ENCODE data around the gene SMPD1.

The SMPD1 gene

GRCh38 chr11:6411594-6412031 lies 21.3 kb downstream of the SMPD1 start:
- TF ChIP-seq, protein P1, sequence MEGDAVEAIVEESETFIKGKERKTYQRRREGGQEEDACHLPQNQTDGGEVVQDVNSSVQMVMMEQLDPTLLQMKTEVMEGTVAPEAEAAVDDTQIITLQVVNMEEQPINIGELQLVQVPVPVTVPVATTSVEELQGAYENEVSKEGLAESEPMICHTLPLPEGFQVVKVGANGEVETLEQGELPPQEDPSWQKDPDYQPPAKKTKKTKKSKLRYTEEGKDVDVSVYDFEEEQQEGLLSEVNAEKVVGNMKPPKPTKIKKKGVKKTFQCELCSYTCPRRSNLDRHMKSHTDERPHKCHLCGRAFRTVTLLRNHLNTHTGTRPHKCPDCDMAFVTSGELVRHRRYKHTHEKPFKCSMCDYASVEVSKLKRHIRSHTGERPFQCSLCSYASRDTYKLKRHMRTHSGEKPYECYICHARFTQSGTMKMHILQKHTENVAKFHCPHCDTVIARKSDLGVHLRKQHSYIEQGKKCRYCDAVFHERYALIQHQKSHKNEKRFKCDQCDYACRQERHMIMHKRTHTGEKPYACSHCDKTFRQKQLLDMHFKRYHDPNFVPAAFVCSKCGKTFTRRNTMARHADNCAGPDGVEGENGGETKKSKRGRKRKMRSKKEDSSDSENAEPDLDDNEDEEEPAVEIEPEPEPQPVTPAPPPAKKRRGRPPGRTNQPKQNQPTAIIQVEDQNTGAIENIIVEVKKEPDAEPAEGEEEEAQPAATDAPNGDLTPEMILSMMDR (IDR thresholded peaks at IDR 0.05; ENCODE audit: low read depth, low read length, missing control alignments), result no peak
- H3K4me3 ChIP-seq (ENCODE audit: low read depth, low read length), result no peak overlapping the region
- peaks cover 4% of the 10 kb centered on the region for H3K36me3 ChIP-seq (replicated peaks)
- H3K27ac ChIP-seq, result no peak overlapping the region
- in situ Hi-C loops (cut with HindIII; ENCODE audit: low pct_ligation_motif_present, low sequenced_read_pairs), result no loop called here
- DNase-seq, result no peak
- H3K27me3 ChIP-seq (replicated peaks), result no peaks in the 10 kb centered on the region

DNA sequence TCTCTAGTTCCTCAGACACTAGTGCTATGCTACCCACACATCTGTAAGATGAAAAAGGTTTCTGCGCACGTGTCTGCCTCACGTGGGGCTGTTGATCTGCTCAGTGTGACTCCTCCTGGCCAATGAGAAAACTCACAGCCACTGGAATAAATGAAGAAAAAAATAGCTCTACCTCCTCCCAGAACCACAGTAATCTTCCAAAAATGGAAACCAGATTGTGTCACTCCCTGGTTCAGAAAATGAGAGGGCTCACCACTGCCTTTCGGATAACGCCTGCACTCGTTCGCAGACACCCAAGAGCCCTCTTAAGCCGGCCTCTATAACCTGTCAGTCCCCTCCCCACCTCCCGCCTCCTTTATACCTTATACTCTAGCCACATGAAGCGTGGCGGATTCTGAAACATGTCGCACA lies 23.5 kb downstream of the SMPD1 start:
- DNase-seq, result no peak
- no peaks in the 10 kb centered on the region for H3K27me3 ChIP-seq (replicated peaks)
- in situ Hi-C loops (cut with HindIII; ENCODE audit: low pct_ligation_motif_present, low sequenced_read_pairs), result no loop called here
- no peak overlapping the region for H3K4me3 ChIP-seq (ENCODE audit: low read depth, low read length)
- TF ChIP-seq, protein P1 (IDR thresholded peaks at IDR 0.05; ENCODE audit: low read depth, low read length, missing control alignments), result no peak
- H3K27ac ChIP-seq, result no peak overlapping the region
- peaks cover 4% of the 10 kb centered on the region for H3K36me3 ChIP-seq (replicated peaks)

GRCh38 chr11:6414874-6415328 lies 24.6 kb downstream of the SMPD1 start:
- TF ChIP-seq, protein P1 (IDR thresholded peaks at IDR 0.05; ENCODE audit: low read depth, low read length, missing control alignments), result no peak
- Histone ChIP-seq H3K27ac (no peak overlapping the region), H3K36me3 (replicated peaks) (peaks cover 4% of the 10 kb centered on the region), H3K4me3 (ENCODE audit: low read depth, low read length) (no peak overlapping the region), H3K27me3 (replicated peaks) (no peaks in the 10 kb centered on the region)
- no peak for DNase-seq
- in situ Hi-C loops (cut with HindIII; ENCODE audit: low pct_ligation_motif_present, low sequenced_read_pairs), result no loop called here

- H3K27ac ChIP-seq, result no peak overlapping the region
- TF ChIP-seq, protein P1 (IDR thresholded peaks at IDR 0.05; ENCODE audit: low read depth, low read length, missing control alignments), result no peak
- H3K4me3 ChIP-seq (ENCODE audit: low read depth, low read length), result no peak overlapping the region
- DNase-seq, result no peak
- no peaks in the 10 kb centered on the region for H3K36me3 ChIP-seq (replicated peaks)
- no peaks in the 10 kb centered on the region for H3K27me3 ChIP-seq (replicated peaks)
- in situ Hi-C loops (cut with HindIII; ENCODE audit: low pct_ligation_motif_present, low sequenced_read_pairs), result no loop called here
Measured at GRCh38 chr11:6415797-6416196, 25.5 kb downstream of the SMPD1 start.

GRCh38 chr11:6417907-6418556 lies 27.8 kb downstream of the SMPD1 start:
- no peaks in the 10 kb centered on the region for H3K36me3 ChIP-seq (replicated peaks)
- in situ Hi-C loops (cut with HindIII; ENCODE audit: low pct_ligation_motif_present, low sequenced_read_pairs), result no loop called here
- peak overlapping the region; percentile 74 for H3K4me3 ChIP-seq (ENCODE audit: low read depth, low read length)
- H3K27ac ChIP-seq, result no peak overlapping the region
- no peak for DNase-seq
- TF ChIP-seq, protein P1 (IDR thresholded peaks at IDR 0.05; ENCODE audit: low read depth, low read length, missing control alignments), result no peak
- no peaks in the 10 kb centered on the region for H3K27me3 ChIP-seq (replicated peaks)

GRCh38 chr11:6418557-6419008 lies 28.3 kb downstream of the SMPD1 start:
- H3K27ac ChIP-seq, result no peak overlapping the region
- no peak for DNase-seq
- in situ Hi-C loops (cut with HindIII; ENCODE audit: low pct_ligation_motif_present, low sequenced_read_pairs), result no loop called here
- no peaks in the 10 kb centered on the region for H3K27me3 ChIP-seq (replicated peaks)
- H3K36me3 ChIP-seq (replicated peaks), result no peaks in the 10 kb centered on the region
- TF ChIP-seq, protein P1 (IDR thresholded peaks at IDR 0.05; ENCODE audit: low read depth, low read length, missing control alignments), result no peak
- peak overlapping the region; percentile 74 for H3K4me3 ChIP-seq (ENCODE audit: low read depth, low read length)
